ENCODE data around the gene MYH6. TPM values are rescaled to one million over a fixed set of nuclear protein-coding genes. Genes with fewer than 3 reads are reported as not detected.

Gene MYH6
- total RNA-seq, 1 donor from 2014 or later: 1.2 TPM

DNA sequence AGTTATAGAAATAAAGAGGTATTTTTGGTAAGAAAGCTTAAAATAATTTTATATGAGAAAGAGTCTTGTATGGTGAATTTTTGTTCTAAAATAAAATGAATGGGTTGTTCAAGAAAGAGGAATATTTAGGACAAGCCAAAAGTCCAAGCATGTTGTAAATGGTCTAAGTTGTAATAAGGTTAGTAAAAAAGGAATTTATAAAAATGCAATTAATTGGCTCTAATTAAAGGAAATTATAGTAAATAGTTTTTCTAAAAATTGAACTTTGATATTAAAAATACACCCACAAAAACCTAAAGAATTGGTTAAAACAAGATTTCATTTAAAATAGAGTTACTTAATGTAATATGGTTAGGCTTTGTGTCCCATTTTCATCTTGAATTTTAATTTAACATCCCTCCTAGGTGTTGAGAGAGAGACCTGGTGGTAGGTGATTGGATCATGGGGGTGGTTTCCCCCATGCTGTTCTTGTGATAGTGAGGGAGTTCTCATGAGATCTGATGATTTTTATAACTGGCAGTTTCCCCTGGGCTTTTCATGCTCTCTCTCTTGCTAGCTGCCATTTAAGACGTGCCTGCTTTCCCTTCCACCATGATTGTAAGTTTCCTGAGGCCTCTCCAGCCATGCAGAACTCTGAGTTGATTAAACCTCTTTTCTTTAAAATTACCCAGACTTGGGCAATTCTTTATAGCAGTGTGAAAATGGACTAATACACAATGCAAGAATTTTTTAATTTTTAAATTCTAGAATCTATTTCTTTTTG is 68.4 kb downstream of the MYH6 start:
- intact Hi-C loops (cut with micrococcal nuclease): no loop called here

DNA sequence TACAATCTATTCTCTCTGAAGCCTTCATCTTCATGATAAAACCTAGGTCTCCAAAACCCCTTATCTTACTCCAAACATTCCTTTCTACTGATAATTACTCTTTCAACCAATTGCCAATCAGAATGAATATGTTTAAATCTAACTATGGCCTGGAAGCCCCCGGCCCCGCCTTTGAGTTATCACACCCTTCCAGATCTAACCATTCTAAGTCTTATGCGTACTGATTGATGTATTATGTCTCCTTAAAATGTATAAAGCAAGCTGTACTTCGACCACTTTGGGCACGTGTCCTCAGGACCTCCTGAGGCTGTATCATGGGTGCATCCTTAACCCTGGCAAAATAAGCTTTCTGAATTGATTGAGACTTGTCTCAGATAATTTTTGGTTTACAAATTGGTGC is 72.5 kb downstream of the MYH6 start:
- intact Hi-C loops (cut with micrococcal nuclease): no loop called here

Other genes starting within 250 kb of the MYH6 start
- gene SLC7A8, start 224.6 kb downstream of the MYH6 start, total RNA-seq: 0.25 TPM in 1 of 2 replicates, not detected in the other
- not detected in 2 replicates for gene RNF212B, start 170.3 kb downstream of the MYH6 start, total RNA-seq
- 11.9 and 13.6 TPM in 2 replicates for gene HOMEZ, start 122.1 kb downstream of the MYH6 start, total RNA-seq
- 23.5 and 26.6 TPM in 2 replicates for gene PPP1R3E, start 105.4 kb downstream of the MYH6 start, total RNA-seq
- gene BCL2L2, start 101.4 kb downstream of the MYH6 start, total RNA-seq: 5.0 and 5.4 TPM in 2 replicates
- 193 TPM in 2 replicates for gene PABPN1, start 86.8 kb downstream of the MYH6 start, total RNA-seq
- 3.6 and 3.8 TPM in 2 replicates for gene SLC22A17, start 55.4 kb downstream of the MYH6 start, total RNA-seq
- gene EFS, start 43.1 kb downstream of the MYH6 start, total RNA-seq: not detected in 2 replicates
- gene IL25, start 35.5 kb downstream of the MYH6 start, total RNA-seq: not detected in 2 replicates
- gene CMTM5, start 31.2 kb downstream of the MYH6 start, total RNA-seq: not detected in 2 replicates
- 0.17 TPM in 2 replicates for gene MYH7, start 27.4 kb upstream of the MYH6 start, total RNA-seq
- gene NGDN, start 61.4 kb upstream of the MYH6 start, total RNA-seq: 51.7 and 57.8 TPM in 2 replicates
- gene ZFHX2, start 143.5 kb upstream of the MYH6 start, total RNA-seq: 2.9 and 3.2 TPM in 2 replicates
- gene THTPA, start 148.0 kb upstream of the MYH6 start, total RNA-seq: 16.8 and 17.7 TPM in 2 replicates
- gene AP1G2, start 159.5 kb upstream of the MYH6 start, total RNA-seq: 254 and 259 TPM in 2 replicates
- gene JPH4, start 170.5 kb upstream of the MYH6 start, total RNA-seq: 0.07 TPM in 1 of 2 replicates, not detected in the other
- gene DHRS2, start 228.1 kb upstream of the MYH6 start, total RNA-seq: 2.9 and 4.2 TPM in 2 replicates